DMS114 treated with DMSO at 0.1 percent for 48 hours (cell line): ENCODE measurements around the gene ADCK1.
A peak's percentile ranks its signal among the peaks of the same experiment; 100 is the strongest.
"Not testable (repeated sequence)": the region's sequence is repeated elsewhere in the genome, so short reads cannot be mapped to it uniquely, and the experiment has no call there.

Experiments used
- DNase-seq: peaks from one replicate; lab custom pipeline; 2025; ENCODE audit not compliant: unreplicated experiment; lab: John Stamatoyannopoulos, UW

The ADCK1 gene

GRCh38 chr14:77808250-77808649, 8.3 kb downstream of the ADCK1 start:
- DNase-seq, result no peak

DNA sequence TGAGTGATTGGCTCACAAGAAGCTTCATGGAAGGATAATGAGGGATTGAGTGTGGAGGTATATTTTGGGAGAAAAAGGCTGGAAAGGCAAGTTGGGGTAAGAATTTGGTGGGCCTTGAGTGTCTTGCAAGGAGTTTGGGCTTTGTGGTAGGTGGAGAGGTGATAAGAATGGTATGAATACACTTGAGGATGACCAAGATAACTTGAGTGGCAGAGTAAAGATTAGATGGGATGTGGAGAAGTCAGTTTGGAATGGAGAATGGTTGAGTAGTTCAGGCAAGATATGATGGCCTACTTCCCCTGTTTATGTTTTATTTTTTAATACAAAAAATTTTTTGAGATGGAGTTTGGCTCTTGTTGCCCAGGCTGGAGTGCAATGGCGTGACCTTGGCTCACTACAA, 9.1 kb downstream of the ADCK1 start:
- DNase-seq, result no peak

GRCh38 chr14:77812028-77812427, 12.1 kb downstream of the ADCK1 start:
- DNase-seq, result no peak

GRCh38 chr14:77812682-77813081, 12.8 kb downstream of the ADCK1 start:
- DNase-seq, result not testable (repeated sequence)

GRCh38 chr14:77822307-77822706, 22.4 kb downstream of the ADCK1 start:
- no peak for DNase-seq

- DNase-seq, result no peak
These were observed 22.8 kb downstream of the ADCK1 start for GRCh38 chr14:77822741-77823140.

DNA sequence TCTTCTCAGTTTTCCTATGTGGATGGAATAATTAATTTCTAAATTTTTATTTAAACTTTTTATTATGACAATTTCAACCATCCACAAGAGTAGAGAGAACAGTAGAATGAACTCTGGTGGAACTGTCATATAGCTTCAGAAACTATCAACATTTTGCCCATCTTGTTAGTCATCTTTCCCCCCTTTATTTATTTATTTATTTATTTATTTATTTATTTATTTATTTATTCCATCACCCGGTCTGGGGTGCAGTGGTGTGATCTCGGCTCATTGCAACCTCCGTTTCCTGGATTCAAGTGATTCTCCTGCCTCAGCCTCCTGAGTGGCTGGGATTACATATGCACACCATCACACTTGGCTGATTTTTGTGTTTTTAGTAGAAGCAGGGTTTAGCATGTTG, 23.5 kb downstream of the ADCK1 start:
- no peak for DNase-seq

- no peak for DNase-seq
These were observed 26.1 kb downstream of the ADCK1 start for GRCh38 chr14:77825895-77826519.

DNA sequence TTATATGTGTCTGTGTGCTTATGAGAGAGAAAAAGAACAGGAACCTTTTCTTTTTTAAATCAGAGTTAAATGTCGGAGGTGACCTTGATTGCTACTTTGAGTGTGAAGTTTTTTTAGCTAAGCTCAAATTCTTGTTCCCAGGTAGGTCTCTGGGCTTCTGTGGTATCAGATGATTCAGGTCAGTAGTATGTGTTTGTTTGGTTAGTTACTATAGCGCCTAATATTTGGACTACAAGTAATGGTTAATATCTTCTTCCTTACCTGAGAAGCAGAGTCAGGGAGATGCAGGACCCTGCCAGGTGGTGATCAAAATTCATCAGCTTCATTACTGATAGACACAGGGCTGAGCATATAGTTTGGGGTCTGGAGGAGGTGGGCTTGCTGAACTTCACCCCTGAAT, 30.8 kb downstream of the ADCK1 start:
- DNase-seq, result no peak

- DNase-seq, result no peak
These were observed 32.4 kb downstream of the ADCK1 start for GRCh38 chr14:77832297-77832696.

GRCh38 chr14:77837926-77838325, 38.0 kb downstream of the ADCK1 start:
- no peak for DNase-seq

GRCh38 chr14:77838831-77839511, 39.1 kb downstream of the ADCK1 start:
- DNase-seq, result no peak

DNA sequence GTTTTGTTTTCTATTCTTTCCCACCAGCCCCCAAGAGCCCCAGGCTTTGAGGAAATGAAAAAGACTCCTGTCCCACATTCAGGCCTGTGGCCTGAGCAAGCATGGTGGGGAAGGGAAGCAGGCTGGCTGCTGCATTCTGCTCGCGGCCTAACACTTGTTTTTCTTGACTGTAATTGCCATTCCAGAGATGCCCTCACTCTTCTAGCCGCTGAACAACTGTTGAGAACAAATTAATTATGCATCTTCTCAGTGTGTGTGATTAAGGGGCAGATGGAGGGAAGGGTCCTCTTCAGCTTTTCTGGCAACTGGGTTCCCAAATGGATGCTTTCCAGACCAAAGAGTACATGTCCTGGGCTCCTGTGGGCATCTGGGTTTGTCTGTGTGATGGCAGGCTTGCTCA, 43.3 kb downstream of the ADCK1 start:
- no peak for DNase-seq

DNA sequence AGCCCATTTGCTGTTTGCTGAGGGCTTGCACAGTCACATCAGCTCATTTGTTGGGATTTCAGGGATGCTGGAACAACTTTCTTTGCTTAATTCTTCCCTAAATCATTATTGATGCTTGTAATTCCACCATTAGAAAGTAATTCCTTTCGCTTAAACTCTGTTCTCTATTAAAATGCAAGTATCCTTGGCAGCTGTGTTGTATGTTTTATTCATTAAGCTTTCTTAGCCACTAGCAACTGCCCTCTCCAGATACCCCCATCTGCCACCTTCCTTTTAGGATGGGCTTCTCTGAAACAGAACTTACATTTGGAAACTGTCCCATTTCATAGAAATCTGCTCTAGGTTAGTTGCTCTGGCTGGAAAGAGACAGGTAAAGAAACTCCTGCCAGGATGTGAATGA, 43.7 kb downstream of the ADCK1 start:
- DNase-seq, result no peak

GRCh38 chr14:77844802-77845201, 44.9 kb downstream of the ADCK1 start:
- no peak for DNase-seq

- no peak for DNase-seq
These were observed 48.1 kb downstream of the ADCK1 start for GRCh38 chr14:77848031-77848430.

GRCh38 chr14:77849711-77850110, 49.8 kb downstream of the ADCK1 start:
- no peak for DNase-seq

DNA sequence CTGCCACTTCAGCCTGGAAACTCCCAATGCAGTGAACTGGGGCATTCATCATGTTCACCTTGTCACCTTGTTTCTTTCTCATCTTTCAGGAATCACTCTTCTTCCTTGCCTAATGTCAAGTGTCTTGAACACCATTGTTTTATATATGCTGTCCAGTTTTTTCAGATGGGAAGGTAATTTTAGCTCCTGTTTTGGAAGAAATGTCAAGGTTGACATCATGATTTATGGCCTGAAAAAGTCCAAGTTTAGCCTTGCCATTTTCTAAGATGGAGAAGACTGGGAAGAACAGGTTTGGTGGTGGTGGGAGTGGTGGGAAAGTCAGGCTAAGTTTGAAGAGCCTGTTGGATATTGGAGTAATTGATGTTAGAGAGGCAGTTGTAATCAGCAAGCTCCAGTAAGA, 54.0 kb downstream of the ADCK1 start:
- DNase-seq, result no peak

DNA sequence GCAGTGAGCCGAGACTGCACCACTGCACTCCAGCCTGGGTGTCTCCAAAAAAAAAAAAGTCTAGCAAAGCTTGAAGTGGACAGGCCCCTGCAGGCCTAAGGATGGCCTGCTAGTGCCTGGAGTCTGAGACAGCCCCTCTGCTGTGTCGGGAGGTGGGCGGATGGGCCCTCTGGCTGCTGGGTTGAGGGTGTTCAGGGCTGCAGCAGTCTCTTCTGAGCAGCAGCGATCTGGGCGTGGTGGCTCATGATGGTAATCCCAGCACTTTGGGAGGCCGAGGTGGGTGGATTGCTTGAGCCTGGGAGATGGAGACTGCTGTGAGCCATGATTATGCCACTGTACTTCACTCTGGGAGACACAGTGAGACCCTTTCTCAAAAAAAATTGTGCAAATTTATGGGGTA, 57.0 kb downstream of the ADCK1 start:
- DNase-seq, result no peak

DNA sequence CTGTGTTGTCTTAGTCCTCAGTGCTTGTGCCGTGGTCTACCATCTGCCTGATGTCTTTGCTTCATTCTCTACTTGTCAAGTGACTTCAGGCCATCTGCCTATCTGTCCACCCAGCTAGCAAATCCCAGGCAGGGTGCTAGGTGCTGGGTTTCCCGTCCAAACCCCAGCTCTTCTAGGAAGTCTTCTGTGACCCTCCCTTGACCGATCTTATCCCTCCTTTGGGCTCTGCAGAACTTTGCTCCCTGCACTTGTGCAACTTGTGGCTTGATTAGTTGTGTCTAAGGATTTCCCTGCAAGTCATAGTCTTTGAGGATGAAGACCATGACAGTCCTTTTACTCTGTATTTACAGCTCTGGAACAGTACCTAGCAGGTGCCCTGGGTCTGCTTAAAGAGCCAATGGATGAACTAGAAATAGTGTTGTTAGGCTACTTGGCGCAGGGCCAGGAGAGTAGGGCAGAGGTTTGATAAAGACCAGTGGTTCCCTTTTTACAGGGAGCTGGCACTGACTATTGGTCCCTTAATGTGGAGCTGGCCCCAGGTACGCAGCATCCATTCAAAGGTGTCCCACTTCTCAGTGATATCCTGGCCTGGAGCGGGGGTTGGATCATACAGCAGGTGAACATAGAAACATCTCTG, 60.1 kb downstream of the ADCK1 start:
- DNase-seq, result no peak

- no peak for DNase-seq
These were observed 61.3 kb downstream of the ADCK1 start for GRCh38 chr14:77861201-77861600.

DNA sequence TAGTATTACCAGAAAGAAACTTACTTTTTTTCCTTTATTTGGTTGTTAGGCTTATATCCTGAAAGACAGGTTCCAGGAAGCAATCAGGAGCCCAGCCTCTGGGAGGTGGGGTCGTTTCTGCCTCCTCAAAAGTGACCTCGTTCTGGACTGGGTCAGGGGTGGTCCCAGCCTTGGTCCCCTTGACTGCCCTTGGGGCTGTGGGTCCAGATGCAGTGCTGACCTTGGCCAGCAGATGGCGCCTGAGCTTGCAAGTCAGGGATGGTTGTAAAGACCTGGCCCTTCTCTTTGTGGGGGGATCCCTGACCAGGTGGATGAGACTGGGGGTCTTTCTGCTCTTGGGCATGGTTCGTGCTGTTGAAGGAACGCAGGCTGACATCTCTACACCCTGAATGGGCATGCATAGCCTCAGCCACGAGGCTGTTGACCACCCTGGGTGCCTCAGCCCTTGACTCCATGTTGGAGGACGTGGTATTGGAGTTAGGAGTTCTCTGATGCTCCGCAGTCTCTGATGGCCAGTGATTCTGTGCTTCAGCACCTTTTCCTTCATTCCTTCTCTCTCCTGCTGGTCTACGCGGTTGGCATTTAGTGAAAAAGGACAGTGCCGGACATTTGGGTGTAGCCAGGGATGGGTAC, 62.4 kb downstream of the ADCK1 start:
- DNase-seq, result peak; percentile 13
